ENCODE data around the gene GRIP2.

DNA sequence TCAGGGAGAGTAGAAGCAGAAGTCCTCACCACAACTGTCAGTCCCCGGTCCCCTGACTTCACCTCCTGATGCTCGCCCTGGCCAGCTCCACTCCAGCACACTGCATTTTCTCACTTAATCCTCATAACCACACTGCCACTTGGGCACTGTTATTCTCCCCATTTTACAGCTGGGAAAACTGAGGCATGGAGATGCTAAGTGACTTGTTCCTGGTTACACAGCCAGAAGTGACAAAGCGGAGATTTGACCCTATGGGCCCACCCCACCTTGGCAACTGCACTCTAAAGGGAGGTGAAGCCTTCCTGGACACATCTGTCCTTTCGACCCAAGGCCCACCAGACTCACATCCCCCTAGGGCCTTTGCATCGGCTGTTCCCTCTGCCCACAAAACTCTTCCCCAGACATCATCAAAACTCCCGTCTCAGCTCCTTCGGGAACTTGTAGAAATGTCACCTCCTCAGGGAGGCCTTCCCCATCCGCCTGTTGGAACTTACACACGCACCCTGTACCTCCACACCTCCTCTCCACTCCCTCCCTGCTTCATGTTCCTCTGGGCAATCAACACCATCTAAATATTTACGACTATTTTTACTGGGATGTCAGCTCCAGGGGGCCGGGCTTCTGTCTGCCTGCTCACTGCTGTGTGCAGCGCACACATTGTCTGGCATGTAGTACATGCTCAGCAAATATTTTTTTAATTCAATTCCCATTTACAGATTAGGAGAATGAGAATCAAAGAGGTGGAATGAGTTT, 3.1 kb downstream of the GRIP2 start:
- TF ChIP-seq POLR2AphosphoS5 (IDR thresholded peaks at IDR 0.05; ENCODE audit: low read depth, low read length) (no peak), POLR2A (IDR thresholded peaks at IDR 0.05; ENCODE audit: low read depth, low read length) (no peak), TAF1 (IDR thresholded peaks at IDR 0.05; ENCODE audit: low read depth, low read length) (no peak)
